Measurements from ENCODE around the gene OR52B4.

DNA sequence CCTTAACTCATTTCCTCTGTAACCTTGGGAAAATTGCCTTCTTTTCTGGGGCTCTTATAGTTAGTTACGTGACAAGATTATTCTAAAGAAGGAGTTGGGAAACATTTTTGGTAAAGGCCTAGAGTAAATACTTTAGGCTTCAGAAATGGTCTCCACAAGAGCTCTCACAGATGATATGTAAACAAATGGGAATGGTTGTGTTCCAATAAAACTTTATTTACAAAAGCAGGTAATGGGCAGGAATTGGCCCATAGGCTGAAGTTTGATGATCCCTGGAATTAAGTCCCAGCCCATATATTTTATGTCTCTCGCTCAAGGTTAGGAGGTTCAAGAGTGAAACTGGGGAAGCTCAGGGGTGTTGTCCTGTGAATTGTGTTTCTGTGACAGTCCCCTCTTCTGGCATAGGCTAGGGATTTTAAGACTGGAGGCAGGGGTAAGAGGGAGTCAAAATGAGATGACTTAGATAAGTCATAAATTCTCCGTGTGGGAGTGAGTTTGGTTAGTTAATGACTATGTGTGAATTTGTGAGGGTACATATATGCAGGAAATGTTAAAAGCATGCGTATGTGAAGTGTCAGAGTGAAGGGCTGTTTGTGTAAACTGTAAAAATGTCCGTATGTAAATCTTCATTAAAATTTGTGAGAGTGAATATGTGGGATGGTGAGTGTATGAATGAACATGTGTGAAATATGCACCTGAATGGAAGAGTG is 7.4 kb upstream of the OR52B4 start:
- TF ChIP-seq EP300 (IDR thresholded peaks at IDR 0.05; ENCODE audit: low read depth) (no peak), POLR2A (IDR thresholded peaks at IDR 0.05) (no peak)
- TF ChIP-seq, protein P1, sequence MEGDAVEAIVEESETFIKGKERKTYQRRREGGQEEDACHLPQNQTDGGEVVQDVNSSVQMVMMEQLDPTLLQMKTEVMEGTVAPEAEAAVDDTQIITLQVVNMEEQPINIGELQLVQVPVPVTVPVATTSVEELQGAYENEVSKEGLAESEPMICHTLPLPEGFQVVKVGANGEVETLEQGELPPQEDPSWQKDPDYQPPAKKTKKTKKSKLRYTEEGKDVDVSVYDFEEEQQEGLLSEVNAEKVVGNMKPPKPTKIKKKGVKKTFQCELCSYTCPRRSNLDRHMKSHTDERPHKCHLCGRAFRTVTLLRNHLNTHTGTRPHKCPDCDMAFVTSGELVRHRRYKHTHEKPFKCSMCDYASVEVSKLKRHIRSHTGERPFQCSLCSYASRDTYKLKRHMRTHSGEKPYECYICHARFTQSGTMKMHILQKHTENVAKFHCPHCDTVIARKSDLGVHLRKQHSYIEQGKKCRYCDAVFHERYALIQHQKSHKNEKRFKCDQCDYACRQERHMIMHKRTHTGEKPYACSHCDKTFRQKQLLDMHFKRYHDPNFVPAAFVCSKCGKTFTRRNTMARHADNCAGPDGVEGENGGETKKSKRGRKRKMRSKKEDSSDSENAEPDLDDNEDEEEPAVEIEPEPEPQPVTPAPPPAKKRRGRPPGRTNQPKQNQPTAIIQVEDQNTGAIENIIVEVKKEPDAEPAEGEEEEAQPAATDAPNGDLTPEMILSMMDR (IDR thresholded peaks at IDR 0.05): no peak
